HG03103 (cell line): ENCODE measurements around the gene NAV2.

ENCODE experiments used
- ATAC-seq: cut with Tn5 transposase; IDR thresholded peaks from one replicate; pipeline ENCODE4 v1.9.1; 2021; ENCODE audit warnings: low read depth; ENCODE audit not compliant: unreplicated experiment

Gene NAV2

DNA sequence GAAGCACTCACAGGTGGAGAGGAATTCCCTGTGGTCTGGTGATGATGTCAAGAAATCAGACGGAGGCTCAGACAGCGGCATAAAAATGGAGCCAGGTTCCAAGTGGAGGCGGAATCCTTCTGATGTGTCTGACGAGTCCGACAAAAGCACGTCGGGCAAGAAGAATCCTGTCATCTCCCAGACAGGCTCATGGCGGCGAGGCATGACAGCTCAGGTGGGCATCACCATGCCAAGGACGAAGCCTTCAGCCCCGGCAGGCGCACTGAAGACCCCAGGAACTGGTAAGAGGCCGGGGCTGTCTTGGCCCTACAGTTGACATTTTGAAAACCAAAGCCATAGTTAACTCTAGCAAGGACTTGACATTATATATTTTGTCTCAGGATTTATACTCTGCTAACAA lies 331.4 kb downstream of the NAV2 start:
- no peak for ATAC-seq

DNA sequence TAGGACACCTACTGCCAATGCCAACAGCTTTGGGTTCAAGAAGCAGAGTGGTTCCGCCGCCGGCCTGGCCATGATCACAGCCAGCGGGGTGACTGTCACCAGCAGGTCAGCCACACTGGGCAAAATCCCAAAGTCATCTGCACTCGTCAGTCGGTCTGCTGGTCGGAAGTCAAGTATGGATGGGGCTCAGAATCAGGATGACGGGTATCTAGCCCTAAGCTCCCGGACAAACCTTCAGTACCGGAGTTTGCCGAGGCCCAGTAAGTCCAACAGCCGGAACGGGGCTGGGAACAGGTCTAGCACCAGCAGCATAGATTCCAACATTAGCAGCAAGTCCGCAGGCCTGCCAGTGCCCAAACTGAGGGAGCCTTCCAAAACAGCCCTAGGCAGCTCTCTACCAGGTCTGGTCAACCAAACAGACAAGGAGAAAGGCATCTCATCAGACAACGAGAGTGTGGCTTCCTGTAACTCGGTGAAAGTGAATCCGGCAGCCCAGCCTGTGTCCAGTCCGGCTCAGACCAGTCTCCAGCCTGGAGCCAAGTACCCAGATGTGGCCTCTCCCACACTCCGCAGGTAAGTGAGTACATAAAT lies 332.6 kb downstream of the NAV2 start:
- no peak for ATAC-seq

DNA sequence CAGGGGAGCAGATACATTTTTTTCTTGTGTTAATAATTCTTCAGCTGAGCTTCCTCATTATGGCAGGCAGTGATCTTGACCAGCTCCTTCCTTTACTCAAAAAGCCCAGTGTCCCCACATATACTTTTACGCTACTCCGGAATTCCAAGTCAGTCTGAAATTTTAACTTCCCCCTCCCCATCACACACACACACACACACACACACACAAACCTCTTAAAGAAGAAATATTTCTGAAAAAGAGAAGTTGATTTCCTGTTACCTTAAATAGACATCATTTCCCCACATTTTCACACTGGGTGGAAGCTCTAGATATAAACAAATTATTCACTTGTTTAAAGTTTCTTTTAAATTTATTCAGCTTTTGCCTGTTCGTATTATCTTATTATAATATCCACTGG lies 333.8 kb downstream of the NAV2 start:
- no peak for ATAC-seq

DNA sequence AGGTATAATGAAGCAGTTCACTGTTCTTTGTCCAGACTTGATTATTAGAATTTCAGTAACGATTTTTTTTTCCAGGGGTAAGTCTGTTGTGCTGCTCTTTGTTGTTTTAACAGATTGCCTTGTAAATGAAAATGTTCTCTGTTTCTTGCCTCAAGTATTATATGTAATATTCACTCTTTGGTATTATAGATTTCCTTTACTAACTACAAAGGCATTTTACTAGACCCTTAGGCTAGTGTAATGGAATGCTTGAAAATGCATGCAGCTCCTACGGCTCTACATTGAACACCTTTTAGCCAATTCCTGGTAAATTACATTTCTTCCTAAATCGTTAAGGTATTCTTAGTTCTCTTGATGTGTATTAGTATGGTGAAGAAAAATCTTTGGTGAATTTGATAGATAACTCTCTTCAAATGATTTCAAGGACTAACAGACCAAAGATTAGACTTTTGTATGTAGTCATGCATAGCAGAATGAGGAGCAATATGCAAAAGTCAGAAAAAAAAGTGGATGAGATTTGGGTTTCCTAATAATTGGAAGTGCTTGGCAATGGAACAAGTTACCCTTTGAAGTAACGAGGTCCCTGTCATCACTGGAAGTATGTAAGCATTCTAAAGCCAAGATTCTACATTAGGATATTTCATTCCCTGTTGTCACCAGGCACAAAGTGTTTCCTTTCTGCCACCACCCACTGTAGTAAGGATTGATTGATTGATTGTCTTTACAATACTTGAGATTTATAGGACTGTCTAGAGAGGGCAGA lies 334.6 kb downstream of the NAV2 start:
- ATAC-seq: no peak

DNA sequence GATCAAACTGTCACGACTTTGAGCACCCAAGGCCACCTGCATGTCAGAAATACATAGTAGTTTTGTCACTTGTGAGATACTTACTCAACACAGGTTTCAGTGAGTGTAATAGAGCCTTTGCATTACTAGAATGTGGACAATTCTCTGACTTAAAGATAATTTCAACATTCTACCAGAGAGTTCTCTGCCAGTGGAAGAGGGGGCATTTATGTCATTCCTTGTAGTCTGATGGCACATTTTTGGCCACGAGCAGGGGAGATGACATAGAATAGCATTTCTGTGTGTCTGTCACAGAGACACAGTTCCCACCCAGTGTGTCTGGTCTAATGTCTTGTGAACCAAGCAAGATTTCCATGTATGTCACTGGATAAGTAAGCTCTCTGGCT lies 335.1 kb downstream of the NAV2 start:
- ATAC-seq: no peak

DNA sequence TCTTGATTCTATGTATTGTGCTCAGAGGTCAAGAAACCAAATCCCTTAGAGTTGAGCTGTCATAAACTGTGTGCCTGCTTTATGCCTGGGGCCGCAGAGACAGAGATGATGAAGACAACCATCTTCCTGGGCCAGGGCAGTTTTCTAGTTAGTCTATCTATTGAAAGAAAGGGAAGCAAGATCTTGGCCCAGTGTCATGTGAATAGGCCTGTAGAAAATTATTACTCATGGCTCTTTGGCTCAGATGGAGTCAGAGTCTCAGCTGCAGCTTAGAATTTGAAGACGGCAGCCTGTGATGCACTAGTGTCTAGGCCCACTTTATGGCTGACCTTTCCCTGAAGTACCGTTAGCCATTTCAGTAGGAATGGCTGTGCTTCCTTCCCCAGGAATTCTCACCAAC lies 335.6 kb downstream of the NAV2 start:
- ATAC-seq: no peak

DNA sequence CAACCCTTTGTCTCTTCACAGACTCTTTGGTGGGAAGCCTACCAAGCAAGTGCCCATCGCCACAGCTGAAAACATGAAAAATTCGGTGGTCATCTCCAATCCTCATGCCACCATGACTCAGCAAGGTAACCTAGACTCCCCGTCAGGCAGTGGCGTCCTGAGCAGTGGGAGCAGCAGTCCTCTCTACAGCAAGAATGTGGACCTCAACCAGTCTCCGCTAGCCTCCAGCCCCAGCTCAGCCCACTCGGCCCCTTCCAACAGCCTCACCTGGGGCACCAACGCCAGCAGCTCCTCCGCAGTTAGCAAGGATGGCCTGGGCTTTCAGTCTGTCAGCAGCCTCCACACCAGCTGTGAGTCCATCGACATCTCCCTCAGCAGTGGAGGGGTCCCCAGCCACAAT lies 336.1 kb downstream of the NAV2 start:
- no peak for ATAC-seq

DNA sequence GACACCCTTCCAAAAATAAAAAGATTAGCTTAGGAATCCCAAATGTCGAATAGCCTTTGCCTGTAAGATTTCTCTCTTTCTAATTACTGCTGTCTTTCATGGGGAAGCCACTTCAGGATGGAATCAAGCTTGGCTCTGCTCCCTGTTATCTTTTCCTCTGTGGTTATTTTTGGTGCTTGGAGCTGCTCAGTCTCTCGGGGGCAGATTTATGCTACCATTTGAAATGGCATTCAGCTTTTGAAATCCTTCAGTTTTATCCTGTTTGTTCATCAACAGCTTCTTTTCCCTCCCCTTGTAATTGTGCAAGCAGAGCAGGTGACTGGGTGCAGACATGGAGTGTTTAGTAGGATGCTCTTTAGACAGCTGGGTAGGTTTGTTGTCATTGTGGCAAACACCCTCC lies 336.6 kb downstream of the NAV2 start:
- no peak for ATAC-seq

DNA sequence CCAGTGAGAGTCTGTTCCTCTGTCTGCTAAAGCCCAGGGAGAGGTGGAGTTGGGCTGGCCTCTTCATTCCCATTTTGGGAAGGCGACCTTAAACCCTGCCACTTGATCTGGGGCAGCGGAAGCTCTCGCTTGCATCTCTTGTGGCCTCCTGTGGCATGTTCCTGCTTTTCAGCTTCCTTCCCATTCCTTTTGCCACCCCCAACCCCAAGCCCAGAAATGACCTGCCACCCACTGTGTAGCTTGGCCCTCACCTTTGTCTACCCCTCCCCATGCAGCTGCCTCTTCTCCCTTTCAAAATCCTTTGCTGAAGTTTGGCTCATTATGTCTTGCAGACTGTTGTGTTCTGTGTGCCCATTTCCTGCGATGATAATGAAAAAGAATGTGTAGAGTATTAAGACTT lies 337.4 kb downstream of the NAV2 start:
- no peak for ATAC-seq

DNA sequence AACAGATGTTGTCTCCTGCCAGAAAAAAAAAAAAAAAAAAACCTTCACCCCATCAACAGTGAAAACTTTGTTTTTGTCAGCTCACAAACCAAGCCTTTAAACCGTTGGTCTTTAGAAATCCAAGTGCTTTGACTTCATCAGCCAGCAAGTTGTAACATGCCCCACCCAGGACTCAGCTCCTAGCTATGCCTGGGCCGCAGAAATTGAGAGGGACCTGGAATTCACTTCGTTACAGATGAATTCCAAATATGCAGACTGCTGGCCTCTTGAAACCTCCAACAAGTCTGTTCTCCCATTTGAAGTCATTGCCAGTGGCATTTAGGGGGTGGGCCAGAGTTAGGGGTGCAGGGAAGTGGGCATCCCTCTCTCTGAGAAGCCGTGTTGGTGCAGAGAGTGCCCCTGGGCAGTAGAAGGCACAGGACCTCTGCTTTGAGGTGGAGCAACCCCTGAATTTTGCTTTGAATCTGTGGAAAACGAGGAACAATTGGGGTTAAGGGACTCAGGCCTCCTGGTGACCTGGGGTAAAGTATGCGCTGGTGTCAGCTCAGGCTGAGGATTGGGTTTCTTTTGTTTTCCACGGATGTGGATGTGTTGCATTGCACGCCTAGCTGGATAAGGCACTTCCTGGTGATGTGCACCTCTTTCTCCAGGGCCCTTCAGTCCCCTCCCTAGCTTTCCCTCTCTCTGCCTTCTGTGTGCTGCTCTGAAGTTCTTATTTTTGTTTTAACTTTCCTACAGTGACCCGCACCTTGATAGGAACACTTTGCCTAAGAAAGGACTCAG lies 338.1 kb downstream of the NAV2 start:
- ATAC-seq: no peak

DNA sequence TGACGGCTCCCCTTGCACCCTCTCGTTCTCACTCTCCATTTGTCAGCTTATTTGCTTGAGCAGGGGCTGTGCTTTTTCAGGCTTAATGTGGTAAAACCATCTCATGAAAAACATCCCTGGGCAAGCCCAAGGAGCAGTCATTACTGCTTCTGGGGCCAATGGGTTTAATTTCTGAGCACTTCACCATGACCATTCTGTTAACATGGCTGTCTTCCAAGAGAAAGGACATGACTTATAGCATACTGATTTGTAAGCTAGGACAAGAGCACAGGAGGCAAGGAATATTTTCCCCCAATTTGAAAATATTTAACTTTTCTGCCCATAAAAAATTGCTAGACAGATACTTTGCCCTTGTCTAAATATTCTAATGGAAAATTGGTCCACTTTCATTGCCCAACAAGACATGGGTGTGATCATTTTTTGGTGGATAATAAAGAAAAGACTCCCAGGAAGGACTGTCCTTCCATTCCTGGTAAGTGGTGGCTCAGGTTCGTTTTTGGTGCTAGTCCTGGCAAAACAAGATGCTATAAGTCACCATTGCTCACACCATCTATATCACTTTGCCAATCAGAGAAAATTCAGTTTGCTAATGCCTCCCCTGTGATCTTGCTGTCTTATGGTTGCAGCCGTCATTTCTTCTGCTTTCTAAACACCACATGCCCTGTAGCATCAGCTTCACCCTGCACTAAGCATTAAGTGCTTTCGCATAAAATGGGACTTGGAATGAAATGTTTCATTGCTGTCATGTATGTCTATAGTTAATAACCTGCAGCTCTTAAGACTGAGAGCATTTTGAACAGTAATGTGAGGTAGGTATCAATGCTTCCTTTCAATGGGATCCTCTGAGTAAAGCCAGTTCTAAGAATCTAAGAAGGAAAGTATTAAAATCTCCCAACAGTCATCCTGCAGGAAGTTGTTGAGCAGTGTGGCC lies 339.1 kb downstream of the NAV2 start:
- ATAC-seq: no peak

DNA sequence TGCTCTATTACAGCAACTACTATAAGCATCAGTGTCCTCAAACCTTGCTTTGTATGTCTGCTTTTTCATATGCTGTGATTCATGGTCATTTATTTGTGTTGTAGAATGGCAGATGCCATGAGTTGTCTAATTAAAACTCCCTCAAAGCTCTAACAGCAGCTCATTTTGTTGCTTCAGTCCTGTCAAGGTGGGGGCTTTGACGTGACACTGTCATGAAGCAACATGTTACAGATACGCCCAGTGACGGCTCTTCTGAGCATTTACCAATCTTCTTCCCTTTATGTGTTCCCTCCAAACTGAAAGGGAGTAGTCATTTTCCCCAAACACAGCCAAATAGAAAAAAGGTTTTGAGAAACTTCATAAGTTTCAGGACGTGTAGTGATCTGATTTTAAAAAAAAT lies 340.9 kb downstream of the NAV2 start:
- ATAC-seq: no peak

DNA sequence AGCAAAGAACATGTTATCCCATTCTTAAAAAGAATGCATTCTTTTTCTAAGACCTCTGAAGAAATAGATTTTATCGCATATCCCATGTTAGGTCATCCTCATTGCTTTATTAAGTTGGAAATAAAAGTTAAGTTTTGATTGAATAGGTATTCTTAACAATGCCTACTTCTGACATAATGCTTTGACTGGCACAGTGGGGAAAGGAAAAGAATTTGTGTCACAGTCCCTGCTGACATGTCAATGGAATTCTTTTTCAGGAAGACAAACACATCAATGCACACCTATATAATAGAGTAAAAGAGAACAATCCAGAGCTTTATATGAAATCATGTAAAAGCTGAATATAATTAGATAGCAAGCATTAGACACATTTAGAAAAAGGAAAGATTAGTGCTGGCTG lies 341.9 kb downstream of the NAV2 start:
- no peak for ATAC-seq

DNA sequence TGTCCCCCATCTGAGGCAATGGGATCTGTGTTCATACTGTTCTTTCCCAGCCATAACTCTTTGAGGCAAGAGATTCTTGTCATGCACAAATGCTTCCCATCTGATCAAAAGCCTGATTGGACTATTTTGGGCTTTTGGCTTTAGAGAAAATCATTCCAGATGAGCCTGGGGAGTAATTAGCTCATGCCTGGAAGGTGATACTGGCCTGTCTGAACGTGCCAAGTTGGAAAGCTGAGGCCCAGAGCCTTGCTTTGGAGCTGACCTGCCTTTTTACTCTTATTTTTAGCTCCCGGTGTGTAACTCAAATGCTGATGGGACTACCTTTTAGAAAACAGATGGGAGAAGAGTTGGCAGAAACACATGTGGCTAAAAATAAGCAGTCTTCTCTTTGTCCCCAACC lies 342.7 kb downstream of the NAV2 start:
- no peak for ATAC-seq

DNA sequence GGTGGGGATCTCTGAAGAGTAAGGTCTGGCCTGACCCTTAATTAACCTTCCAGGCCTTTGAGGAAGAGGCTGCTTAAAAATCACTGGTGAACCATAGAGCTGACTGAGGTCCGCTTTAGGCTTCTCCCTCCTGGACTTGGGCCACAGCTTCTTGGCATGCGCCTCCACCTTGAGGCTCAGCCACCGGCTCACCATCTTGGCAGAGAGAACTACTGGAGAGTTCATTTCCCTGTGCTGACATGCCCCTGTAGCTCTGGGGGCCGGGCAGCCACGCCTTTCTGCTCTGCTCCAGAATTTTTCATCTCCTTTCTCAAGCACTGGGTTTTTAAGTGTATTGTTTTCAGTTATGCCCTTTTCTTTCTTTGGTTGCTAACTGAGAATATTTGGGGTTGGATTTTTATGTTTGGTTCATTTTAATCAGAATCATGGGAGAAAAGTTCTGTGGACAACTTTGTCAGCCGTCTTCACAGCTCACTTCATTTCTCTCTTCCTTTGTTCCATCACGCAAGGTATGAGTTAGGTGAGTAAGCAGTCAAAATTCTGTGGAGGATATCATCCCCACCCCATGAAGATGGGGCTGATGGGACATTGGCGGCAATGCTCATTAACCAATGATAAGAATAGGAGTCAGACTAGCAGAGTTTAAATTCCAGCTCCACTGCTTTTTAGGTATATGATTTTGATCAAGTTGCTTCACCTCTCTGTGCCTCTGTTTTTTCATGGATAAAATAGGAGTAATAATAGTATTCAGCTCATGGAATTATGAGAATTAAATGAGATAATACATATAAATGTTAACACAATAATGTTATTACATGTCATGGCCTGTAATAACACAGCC lies 343.7 kb downstream of the NAV2 start:
- ATAC-seq: no peak

DNA sequence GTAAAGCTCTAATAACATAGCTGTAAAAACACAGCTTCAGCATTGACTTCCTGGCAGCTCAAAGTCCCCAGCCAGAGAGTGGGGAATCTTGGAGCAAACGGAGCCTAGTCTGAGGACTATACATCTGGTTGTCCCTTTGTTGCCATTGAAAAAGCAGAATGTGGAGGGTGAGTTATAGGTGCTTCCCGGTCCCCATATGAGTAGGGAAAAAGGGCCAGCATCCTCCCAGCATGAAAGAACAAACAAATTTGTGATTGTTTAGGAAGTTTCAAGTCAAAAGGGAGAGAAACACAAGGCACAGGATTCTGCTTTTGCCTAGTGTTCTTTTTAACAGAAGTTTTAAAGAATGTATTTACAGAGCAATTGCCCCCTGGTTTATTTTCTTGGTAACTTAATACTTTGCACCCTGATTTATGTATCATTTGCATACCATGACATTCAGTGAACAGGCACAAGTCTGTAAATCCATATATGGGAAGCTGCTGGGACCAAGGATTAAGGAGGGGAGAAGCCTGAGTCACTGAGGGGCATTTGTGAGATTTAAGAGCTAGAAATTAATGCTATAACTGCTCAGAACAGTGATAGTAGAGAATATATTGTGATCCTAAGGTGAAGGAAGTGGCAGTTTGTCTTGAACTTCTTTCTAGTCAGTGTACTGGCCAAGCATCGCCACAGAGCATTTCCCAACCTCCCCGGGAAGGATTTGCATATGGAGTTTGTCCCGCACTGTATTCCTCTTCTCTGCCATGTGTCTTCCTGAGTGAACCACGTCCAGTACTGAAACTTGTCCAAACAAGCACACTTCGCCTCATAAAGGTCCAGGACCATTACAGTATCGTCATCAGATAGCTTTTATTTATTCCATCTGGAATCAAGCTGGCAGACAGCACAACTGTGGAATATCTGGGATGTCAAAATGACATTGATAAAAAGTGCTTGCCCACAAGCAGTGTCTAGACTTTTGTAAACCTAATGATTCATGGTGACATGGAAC lies 344.6 kb downstream of the NAV2 start:
- ATAC-seq: no peak

DNA sequence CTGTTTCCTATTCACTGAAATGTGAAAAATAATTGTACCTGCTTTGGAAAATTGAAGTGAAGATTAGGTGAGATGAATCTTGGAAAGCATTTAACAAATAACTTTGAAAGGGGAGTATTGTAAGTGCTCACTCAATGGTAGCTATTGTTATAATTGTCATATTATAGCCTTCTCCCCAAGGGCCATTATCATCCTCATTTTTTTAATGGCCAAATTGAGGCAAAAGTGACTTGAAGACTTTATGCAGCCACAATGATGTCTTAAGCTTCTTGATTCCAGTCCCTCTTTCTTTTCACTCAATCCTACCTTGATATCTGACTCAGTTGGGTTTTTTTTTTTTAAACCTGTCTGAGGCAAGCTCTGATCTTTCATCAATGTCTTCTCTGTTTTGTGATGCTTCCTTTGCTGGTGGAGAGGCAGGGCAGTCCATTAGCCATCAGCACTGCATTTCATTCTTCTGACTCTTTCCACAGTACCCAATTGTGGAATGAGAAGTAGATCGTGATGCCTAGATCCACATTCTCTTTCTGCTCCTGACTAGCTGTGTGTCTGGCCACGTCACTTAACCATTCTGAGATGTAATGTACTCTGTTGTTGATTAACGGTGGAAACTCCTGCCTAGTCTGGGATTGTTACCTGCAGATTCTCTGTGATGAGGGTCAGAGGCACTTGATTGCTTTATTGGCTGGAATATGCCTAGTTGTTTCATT lies 346.3 kb downstream of the NAV2 start:
- no peak for ATAC-seq

DNA sequence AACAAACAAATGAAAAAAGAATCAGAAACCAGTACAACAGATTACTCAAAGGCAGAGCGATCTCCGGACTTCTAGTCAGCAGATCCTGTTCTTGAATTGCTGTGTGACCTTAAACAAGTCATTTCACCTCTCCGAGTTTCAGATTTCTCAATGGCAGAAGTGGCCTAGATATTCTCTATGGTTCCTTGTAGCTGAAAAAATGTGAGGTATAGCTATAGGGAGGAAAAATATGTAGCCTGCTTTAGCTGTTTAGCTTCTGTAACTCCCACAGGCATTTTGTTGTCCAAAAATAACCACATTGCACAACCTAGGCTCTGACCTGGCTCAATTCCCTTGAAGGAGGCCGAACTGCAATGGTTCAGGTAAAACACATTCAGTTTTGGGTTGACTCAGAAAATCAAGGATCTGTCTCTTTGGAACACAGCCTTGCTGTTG lies 347.0 kb downstream of the NAV2 start:
- no peak for ATAC-seq
